HEK293T (cell line): ENCODE results near the gene TPO.

Experiments used
- CTCF ChIA-PET: fragments of 350-600 bp; formaldehyde crosslinking; extraction: SDS; loops from one replicate; lab custom pipeline; 2021; ENCODE audit warnings: antibody characterized with exemption, inconsistent platforms; lab: Yijun Ruan, JAX
- POLR2A ChIA-PET: fragments of 350-600 bp; formaldehyde crosslinking; extraction: SDS; loops from one replicate; lab custom pipeline; 2020; ENCODE audit warnings: antibody characterized with exemption, inconsistent platforms; lab: Yijun Ruan, JAX
- DNase-seq: peaks from one replicate; pipeline ENCODE4 v3.0.0; 2012; ENCODE audit warnings: mixed read lengths; ENCODE audit errors: extremely low spot score
- ARNT ChIP-seq: fragments of 450-650 bp; IDR thresholded peaks from 2 replicates; pipeline ENCODE4 v1.6.1; 2017; ENCODE audit warnings: mild to moderate bottlenecking
- BHLHE40 ChIP-seq: fragments of 450-650 bp; IDR thresholded peaks from 2 replicates; pipeline ENCODE4 v1.6.1; 2016; ENCODE audit warnings: mild to moderate bottlenecking, moderate library complexity, borderline replicate concordance
- CTBP1 ChIP-seq: fragments of 450-650 bp; IDR thresholded peaks from 2 replicates; pipeline ENCODE4 v1.6.1; 2016; ENCODE audit warnings: borderline replicate concordance
- ELF4 ChIP-seq: fragments of 450-650 bp; IDR thresholded peaks from 2 replicates; pipeline ENCODE4 v1.6.1; 2017; ENCODE audit warnings: antibody characterized with exemption
- FOXA1 ChIP-seq: fragments of 450-650 bp; IDR thresholded peaks from 2 replicates; pipeline ENCODE4 v1.6.1; 2016; ENCODE audit warnings: mild to moderate bottlenecking
- FOXM1 ChIP-seq: fragments of 450-650 bp; IDR thresholded peaks from 2 replicates; pipeline ENCODE4 v1.6.1; 2017; ENCODE audit warnings: mild to moderate bottlenecking, borderline replicate concordance
- HDGF ChIP-seq: fragments of 450-650 bp; IDR thresholded peaks from 2 replicates; pipeline ENCODE4 v1.6.1; 2017; ENCODE audit warnings: antibody characterized with exemption, borderline replicate concordance
- L3MBTL2 ChIP-seq: fragments of 450-650 bp; conservative IDR thresholded peaks from 2 replicates; pipeline ENCODE4 v1.6.1; 2016; ENCODE audit warnings: mild to moderate bottlenecking
- LEF1 ChIP-seq: fragments of 450-650 bp; IDR thresholded peaks from 2 replicates; pipeline ENCODE4 v1.6.1; 2017; ENCODE audit warnings: mild to moderate bottlenecking, borderline replicate concordance
- NFRKB ChIP-seq: fragments of 450-650 bp; IDR thresholded peaks from 2 replicates; pipeline ENCODE4 v1.6.1; 2016; ENCODE audit warnings: mild to moderate bottlenecking, moderate library complexity
- PKNOX1 ChIP-seq: fragments of 450-650 bp; IDR thresholded peaks from 2 replicates; pipeline ENCODE4 v1.6.1; 2016
- SP1 ChIP-seq: fragments of 450-650 bp; IDR thresholded peaks from 2 replicates; pipeline ENCODE4 v1.6.1; 2017
- SUZ12 ChIP-seq: fragments of 450-650 bp; IDR thresholded peaks from 2 replicates; pipeline ENCODE4 v1.6.1; 2016; ENCODE audit warnings: mild to moderate bottlenecking
- TARDBP ChIP-seq: fragments of 450-650 bp; IDR thresholded peaks from 2 replicates; pipeline ENCODE4 v1.6.1; 2016
- ZNF384 ChIP-seq: fragments of 450-650 bp; IDR thresholded peaks from 2 replicates; pipeline ENCODE4 v1.6.1; 2016

Gene TPO

GRCh38 chr2:1472350-1472749 lies 59.1 kb downstream of the TPO start:
- POLR2A ChIA-PET, result no interaction called here
- CTCF ChIA-PET, result no interaction called here
- no peak for DNase-seq
- TF ChIP-seq CTBP1, result no peak
- TF ChIP-seq TARDBP, result no peak

GRCh38 chr2:1476617-1477195 lies 63.4 kb downstream of the TPO start:
- TF ChIP-seq SUZ12, result no peak
- TF ChIP-seq BHLHE40, result no peak
- no peak for TF ChIP-seq HDGF
- CTCF ChIA-PET, result no interaction called here
- no peak for DNase-seq
- POLR2A ChIA-PET, result no interaction called here

- CTCF ChIA-PET, result no interaction called here
- TF ChIP-seq BHLHE40, result no peak
- TF ChIP-seq LEF1, result no peak
- no peak for TF ChIP-seq SUZ12
- TF ChIP-seq L3MBTL2, result no peak
- TF ChIP-seq TARDBP, result no peak
- TF ChIP-seq NFRKB, result no peak
- no peak for DNase-seq
- POLR2A ChIA-PET, result no interaction called here
These were observed 64.2 kb downstream of the TPO start for GRCh38 chr2:1477196-1478040.

- CTCF ChIA-PET, result no interaction called here
- POLR2A ChIA-PET, result no interaction called here
- no peak for DNase-seq
- TF ChIP-seq SUZ12 (no peak), HDGF (no peak), SP1 (no peak), ZNF384 (no peak)
These were observed 65.3 kb downstream of the TPO start for GRCh38 chr2:1478311-1479305.

GRCh38 chr2:1479346-1479745 lies 66.1 kb downstream of the TPO start:
- TF ChIP-seq CTBP1 (no peak), BHLHE40 (no peak)
- POLR2A ChIA-PET, result no interaction called here
- CTCF ChIA-PET, result no interaction called here
- no peak for DNase-seq

- no peak for DNase-seq
- ChIA-PET POLR2A (no interaction called here), CTCF (no interaction called here)
- TF ChIP-seq ARNT (no peak), ELF4 (no peak), FOXM1 (no peak)
These were observed 67.4 kb downstream of the TPO start for GRCh38 chr2:1480671-1481076.

- TF ChIP-seq PKNOX1 (no peak), LEF1 (no peak), FOXA1 (no peak), CTBP1 (no peak), ZNF384 (no peak), SP1 (no peak), ARNT (no peak), BHLHE40 (no peak), NFRKB (no peak), SUZ12 (no peak), HDGF (no peak)
- ChIA-PET POLR2A (no interaction called here), CTCF (no interaction called here)
- no peak for DNase-seq
These were observed 68.4 kb downstream of the TPO start for GRCh38 chr2:1481406-1482252.
